GM21390 (cell line): ENCODE data around the gene STRBP.
A peak's percentile ranks its signal among the peaks of the same experiment; 100 is the strongest.
"Not testable (repeated sequence)": the region's sequence is repeated elsewhere in the genome, so short reads cannot be mapped to it uniquely, and the experiment has no call there.

Experiments
- ATAC-seq: cut with Tn5 transposase; IDR thresholded peaks from one replicate; pipeline ENCODE4 v1.9.1; 2021; ENCODE audit not compliant: unreplicated experiment

STRBP gene

DNA sequence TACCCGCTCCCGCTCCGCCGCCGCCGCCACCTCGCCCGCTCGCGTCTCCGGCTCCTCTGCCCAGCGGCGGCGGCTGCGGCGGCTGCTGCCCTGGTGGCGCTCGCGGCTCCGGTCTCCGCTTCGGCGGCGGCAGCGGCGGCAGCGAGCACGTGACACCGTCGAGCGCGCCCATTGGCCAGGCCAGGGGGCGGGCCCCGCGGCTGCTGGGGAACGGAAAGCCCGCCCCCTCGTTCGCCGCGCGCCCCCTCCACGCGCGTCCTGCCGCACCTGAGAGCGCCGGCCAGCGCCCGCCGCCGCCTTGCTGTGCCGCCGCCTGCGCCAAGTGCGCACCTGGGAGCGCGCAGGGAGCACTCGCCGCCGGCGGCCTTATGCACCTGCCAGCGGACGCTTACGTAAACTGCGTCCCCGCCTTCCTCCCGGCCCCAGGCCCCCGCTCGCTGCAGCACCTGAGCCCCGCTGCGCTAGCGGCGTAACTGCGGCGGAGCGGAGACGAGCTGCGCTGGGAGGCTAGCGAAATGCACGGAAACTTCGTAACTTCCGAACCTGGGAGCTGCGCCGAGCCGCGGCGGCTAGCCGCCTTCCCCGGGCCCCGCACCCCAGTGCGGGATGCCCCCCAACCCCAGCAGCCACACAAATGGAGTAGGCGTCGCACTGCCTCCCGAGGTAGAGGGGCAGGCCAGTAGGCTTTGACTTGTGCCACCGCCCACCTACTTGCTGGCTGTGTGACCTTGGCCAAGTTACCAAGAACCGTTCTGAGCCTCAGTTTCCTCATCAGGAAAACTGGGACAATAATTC lies at the start of gene STRBP:
STRBP (minus strand) TSS at position 122 of the 795 bp plus-strand sequence. CDS start 84,452 bp downstream, outside the sequence.
- peak; percentile 90 for ATAC-seq

DNA sequence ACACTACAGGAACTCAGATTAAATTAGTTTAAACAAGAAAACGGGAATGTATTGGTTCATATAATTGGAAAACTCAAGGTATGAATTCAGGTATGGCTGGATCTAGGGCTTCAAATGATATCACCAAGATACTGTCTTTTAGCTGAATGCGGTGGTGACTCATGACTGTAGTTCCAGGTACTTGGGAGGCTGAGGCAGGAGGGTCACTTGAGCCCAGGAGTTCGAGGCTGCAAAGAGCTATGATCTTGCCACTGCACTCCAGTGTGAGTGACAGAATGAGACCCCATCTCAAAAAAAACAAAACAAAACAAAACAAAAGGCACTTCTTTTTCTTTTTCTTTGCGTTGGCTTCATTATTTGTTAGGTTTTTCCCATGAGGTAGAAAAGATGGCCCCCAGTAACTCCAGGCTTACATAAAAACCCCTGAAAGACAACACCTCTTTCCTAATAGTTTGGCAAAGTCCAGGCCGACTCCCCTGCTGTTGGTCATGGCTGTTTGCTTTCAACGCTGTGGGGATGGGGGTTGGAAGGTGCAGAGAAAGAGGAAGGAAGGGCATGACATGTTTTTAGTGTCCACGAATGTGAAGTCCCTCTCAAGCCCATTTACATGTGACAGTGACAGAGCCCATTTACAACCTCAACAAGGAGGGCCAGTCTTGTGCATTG lies 47.8 kb upstream of the STRBP start:
- ATAC-seq = no peak

DNA sequence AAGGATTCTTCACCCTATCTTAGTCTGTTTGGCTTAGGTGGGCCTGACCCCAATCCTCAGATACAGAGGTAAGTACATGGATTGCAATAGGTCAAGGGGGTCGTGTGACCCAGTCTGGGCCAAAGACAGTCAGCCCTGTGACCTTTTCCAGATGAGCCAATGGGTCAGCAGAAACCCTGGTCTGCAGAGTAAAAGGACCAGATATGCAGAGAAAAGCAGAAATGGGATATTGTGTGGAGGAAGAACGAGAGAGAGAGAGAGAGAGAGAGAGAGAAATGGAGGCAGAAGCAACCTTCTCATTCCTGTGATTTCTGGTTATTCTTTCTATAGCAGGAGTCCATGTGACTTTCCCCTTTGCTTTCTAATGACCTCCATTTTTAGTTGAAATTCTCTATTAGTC lies 47.2 kb upstream of the STRBP start:
- ATAC-seq = no peak

DNA sequence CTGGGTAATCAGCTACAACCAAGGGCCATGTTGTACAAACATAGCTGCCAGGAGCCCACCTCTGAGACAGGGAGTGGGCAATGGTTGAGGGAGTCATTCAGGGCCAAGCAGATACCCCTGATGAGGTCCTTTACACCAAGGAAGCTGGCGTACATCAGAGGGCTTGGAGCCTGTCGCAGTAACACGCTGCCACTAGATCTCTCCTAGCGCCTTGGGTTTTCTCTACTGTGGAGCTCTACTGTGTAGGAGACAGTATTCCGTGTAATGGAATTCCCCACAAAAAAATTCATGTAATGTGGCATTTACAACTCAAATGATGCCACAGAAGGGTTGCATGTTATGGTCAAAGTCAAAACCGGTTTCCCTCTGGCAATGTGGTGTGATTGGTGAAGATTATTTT lies 46.2 kb upstream of the STRBP start:
- no peak for ATAC-seq

GRCh38 chr9:123312306-123312877 lies 44.0 kb upstream of the STRBP start:
- no peak for ATAC-seq

GRCh38 chr9:123311250-123311752 lies 42.9 kb upstream of the STRBP start:
- no peak for ATAC-seq

GRCh38 chr9:123310551-123311249 lies 42.3 kb upstream of the STRBP start:
- no peak for ATAC-seq

- no peak for ATAC-seq
These were observed 41.2 kb upstream of the STRBP start for GRCh38 chr9:123309611-123310010.

- ATAC-seq = no peak
These were observed 37.5 kb upstream of the STRBP start for GRCh38 chr9:123305879-123306278.

- ATAC-seq = no peak
These were observed 35.9 kb upstream of the STRBP start for GRCh38 chr9:123304340-123304691.

DNA sequence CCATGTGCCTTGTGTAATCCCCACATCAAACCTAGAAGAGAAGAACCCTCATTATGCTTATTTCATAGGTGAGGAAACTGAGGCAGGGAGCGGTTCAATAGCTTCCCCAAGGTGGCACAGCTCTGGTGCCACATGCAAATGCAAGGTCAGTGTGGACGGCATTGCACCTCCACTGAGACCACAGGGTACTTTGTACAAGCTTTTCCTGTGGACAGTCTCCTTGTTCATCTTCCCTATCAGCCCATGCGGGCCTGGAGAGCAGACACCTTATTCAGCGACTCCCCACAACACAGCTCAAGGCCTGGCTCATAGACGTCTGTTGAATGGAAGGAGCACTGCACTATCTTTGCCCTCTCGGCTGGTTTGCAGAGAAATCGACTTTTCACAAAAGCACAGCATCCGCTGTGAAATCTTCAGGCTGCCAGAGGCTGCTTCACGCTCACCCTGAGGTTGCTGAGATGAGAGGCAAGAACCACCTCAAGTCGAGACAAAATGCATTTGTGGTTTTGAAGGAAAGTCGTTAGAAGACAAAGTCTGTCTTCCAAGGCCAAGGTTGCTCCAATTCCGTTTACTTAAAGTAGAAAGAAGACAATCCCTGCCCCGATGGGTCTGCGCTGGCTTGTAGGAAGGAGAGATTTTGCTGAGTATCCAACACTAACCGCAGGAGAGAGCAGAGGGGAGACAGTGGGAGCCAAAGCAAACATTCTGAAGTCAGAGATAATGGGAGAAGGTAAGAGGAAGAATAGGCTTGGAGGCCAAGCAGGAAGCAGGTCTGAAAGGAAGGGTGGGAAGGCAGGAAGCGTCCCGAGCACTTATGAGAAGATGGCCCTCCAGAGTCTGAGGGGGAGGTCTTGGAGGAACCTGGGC lies 34.2 kb upstream of the STRBP start:
- no peak for ATAC-seq

DNA sequence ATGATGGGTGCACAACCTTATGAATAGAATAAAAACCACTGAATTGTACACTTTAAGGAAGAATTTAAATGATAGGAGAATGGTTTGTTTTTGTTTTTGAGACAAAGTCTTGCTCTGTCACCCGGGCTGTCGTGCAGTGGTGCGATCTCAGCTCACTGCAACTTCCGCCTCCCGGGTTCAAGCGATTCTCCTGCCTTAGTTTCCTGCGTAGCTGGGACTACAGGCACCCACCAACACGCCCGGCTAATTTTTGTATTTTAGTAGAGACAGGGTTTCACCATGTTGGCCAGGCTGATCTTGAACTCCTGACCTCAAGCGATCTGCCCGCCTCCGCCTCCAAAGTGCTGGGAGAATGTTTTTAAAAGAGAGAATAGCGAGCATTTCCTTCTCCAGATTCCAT lies 33.5 kb upstream of the STRBP start:
- ATAC-seq = not testable (repeated sequence)

- ATAC-seq = no peak
These were observed 32.2 kb upstream of the STRBP start for GRCh38 chr9:123300554-123300953.

GRCh38 chr9:123299558-123300126 lies 31.3 kb upstream of the STRBP start:
- no peak for ATAC-seq

DNA sequence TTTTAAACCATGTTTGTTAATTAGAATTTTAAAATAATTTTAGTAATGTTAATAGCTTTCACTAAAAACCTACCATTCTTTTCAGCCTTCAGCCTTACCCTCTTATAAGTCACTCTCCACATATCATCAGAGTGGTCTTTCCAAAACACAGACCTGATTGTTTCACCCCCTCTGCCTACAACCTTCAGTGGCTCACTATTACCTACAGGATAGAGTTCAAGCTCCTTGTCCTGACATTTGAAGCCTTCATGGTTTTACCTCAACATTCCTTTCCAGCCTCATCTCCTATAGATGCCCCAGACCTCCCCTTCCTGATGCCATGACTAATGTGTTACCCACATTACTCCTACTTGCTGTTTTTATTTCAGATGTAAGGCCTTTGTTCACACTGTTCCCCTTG lies 27.8 kb upstream of the STRBP start:
- ATAC-seq = no peak

GRCh38 chr9:123291736-123292135 lies 23.4 kb upstream of the STRBP start:
- ATAC-seq = no peak

DNA sequence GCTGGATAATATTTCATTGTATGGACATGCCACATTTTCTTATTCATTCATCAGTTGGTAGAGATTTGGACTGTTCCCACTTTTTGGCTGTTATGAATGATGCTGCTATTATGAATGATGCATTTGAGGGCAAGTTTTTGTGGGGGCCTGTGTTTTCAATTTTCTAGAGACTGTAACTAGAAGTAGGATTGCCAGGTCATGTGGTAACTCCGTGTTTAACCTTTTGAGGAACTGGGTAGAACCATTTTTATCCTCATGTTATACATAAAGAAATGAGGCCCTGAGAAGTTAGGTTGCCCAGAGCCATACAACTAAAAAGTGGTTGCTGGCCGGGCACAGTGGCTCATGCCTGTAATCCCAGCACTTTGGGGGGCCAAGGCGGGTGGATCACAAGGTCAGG lies 22.4 kb upstream of the STRBP start:
- ATAC-seq = no peak

DNA sequence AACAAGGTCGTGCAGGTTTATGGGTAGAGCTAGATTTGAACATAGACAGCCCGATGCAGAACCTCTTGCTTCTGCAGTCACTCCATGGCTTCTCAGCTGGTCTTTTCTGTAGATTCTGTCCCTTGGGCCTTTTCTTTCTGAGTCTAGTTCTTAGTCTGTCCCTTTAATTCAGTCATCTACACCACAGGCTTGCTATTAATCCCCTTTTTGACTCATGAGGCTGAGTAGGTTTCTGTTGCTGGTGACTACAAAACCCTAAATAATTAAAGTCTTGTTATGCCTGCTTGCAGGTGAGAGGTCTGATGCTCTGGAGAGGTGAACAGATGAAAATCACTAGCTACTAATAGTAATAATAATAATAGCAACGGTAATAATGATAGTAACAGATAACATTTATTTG lies 19.3 kb upstream of the STRBP start:
- no peak for ATAC-seq

- no peak for ATAC-seq
These were observed 17.9 kb upstream of the STRBP start for GRCh38 chr9:123286324-123286723.

DNA sequence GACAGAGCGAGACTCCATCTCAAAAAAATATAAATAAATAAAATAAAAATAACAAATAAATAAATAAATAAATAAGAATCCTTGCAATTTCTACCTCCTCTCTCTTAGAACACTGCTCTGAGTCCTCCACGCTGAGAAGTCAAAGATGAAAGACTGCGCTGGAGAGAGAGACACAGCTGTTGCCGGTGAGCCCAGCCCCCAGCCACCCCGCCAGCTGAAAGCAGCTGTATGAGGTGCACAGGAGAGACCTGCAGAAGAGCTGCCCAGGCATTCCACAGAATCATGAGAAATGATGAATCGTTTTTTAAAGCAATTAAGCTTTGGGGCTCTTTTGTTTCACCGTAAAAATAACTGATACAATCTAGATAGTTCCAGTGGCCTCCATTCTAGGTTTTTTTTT lies 16.3 kb upstream of the STRBP start:
- no peak for ATAC-seq
